Adrenal gland (tissue), 12 donors: ENCODE data around the gene PRRT1. TPM values are rescaled to one million over a fixed set of nuclear protein-coding genes. Genes with fewer than 3 reads are reported as not detected.

Source experiments
- DNase-seq, 7 donors: peaks; one replicate each; pipeline ENCODE4 v3.0.0-alpha.2; 2019 to 2020
- H3K27ac ChIP-seq, 5 donors: fragments of 200-600 bp; sonication (generic) in 4 of 5; 1 replicate in 3 of 5; 2 replicates in 2 of 5; pipeline versions ENCODE4 v1.5.1 to v1.8.0; 2016 to 2020; ENCODE audit warnings: mild to moderate bottlenecking in 1 of 5
- H3K27me3 ChIP-seq: fragments of 200-600 bp; 2 replicates; pipeline ENCODE4 v1.8.0; 2021
- H3K36me3 ChIP-seq, 2 donors: fragments of 200-600 bp; replicated peaks in 1 of 2; 1 replicate in 1 of 2; 2 replicates in 1 of 2; pipeline versions ENCODE4 v1.5.1 to v1.8.0; 2018 to 2022
- H3K4me1 ChIP-seq, 2 donors: fragments of 200-600 bp; replicated peaks in 1 of 2; 1 replicate in 1 of 2; 2 replicates in 1 of 2; pipeline versions ENCODE4 v1.5.1 to v1.8.0; 2018 to 2021
- H3K4me3 ChIP-seq, 4 donors: fragments of 200-600 bp; sonication (generic) in 3 of 4; one replicate each; pipeline ENCODE4 v1.5.1; 2016 to 2018
- H3K9me3 ChIP-seq, 3 donors: fragments of 200-600 bp; sonication (generic) in 1 of 3; replicated peaks in 1 of 3; 1 replicate in 2 of 3; 2 replicates in 1 of 3; pipeline versions ENCODE4 v1.5.1 to v1.8.0; 2016 to 2021
- CTCF ChIP-seq, 6 experiments: fragments of 450-650 bp in 4 of 6; fragments of 200-600 bp in 2 of 6; sonication (generic) in 1 of 6; IDR thresholded peaks; 1 replicate in 5 of 6; 2 replicates in 1 of 6; pipeline versions ENCODE4 v1.5.1 to v1.8.0; 2016 to 2021; ENCODE audit warnings: antibody characterized with exemption in 6 of 6, mild to moderate bottlenecking in 2 of 6, moderate library complexity in 1 of 6
- POLR2A ChIP-seq, 2 donors: fragments of 450-650 bp; IDR thresholded peaks; one replicate each; pipeline ENCODE4 v1.6.1; 2017; ENCODE audit warnings: antibody characterized with exemption in 2 of 2, mild to moderate bottlenecking in 2 of 2, moderate library complexity in 1 of 2
- WGBS, 4 donors: extraction: QIAGEN DNeasy Blood & Tissue Kit in 2 of 4; methylation state at CpG; one replicate each; pipeline versions ENCODE4 v1.1.5 to v1.1.7; 2013 to 2017; 5-methylcytosine and 5-hydroxymethylcytosine counted together
- intact Hi-C, 2 donors: fragments of 100-400 bp; cut with DNase I; formaldehyde crosslinking; loops; one replicate each; pipeline versions ENCODE4 v1.14.1 to v1.15.0; 2022 to 2023
- polyA plus RNA-seq, 3 donors: library from polyadenylated mRNA; stranded (reverse); fragments of 200-250 nt in 2 of 3; fragments of 350-450 nt in 1 of 3; fragmentation: Illumina TruSeq in 1 of 3; extraction: RNeasy Lipid Tissue Mini Kit (QIAGEN cat#74804) in 1 of 3; gene quantifications; one replicate each; pipeline ENCODE4 v1.2.3, GENCODE V29; 2013 to 2014
- total RNA-seq, 9 donors: library from RNA; depleted of rRNA in 4 of 9; stranded (reverse); fragments of >200 nt in 4 of 9; fragments of 120-200 nt in 1 of 9; fragmentation: NEBNext Ultra II Directional in 1 of 9; extraction: Animal tissue kit (Norgen Biotek cat#: 25700) in 1 of 9; gene quantifications; one replicate each; pipeline versions ENCODE4 v1.1.0 to v1.2.4, GENCODE V29; 2013 to 2023
- donor health status: healthy with polysubstance abuse.
- donor health status: Bipolar disorder and iron deficiency.
- donor health status: DM: yes; HTN: yes; CAD: no.
- donor health status: DM: no; HTN: no; CAD: no.
- donor health status: DM: no; HTN: no; CAD: no.
- donor health status: DM: yes; HTN: yes; CAD: no.

The PRRT1 gene
- total and polyA plus RNA-seq, 12 donors = 0.22 to 26.0 (median 2.0) TPM; not detected in 1

- H3K4me1 ChIP-seq = peaks cover 0 to 3% of the 10 kb centered on the region in 2 donors
- no peaks in the 10 kb centered on the region for H3K9me3 ChIP-seq
- intact Hi-C loops = loop anchor here in 1 of 2 donors (10.0 kb wide), 1 partner anchor 53 kb away; no protein-coding TSS in a partner anchor
- no peak overlapping the region for H3K4me3 ChIP-seq
- WGBS, 4 donors = 73 to 83% (median 80%) methylated on average over 6 of the region's 6 CpGs
- TF ChIP-seq CTCF (IDR thresholded peaks at IDR 0.05) (no peak), POLR2A (IDR thresholded peaks at IDR 0.05) (no peak)
- peaks cover 0 to 41% of the 10 kb centered on the region in 2 donors for H3K36me3 ChIP-seq
- DNase-seq = no peak
- no peaks in the 10 kb centered on the region for H3K27me3 ChIP-seq
- H3K27ac ChIP-seq = no peak overlapping the region
Observed at GRCh38 chr6:32167761-32168262, 16.1 kb upstream of the PRRT1 start.

- no peaks in the 10 kb centered on the region for H3K4me1 ChIP-seq
- H3K9me3 ChIP-seq = no peaks in the 10 kb centered on the region
- H3K27me3 ChIP-seq = no peaks in the 10 kb centered on the region
- 85 to 90% (median 87%) methylated on average over 23 to 32 of the region's 32 CpGs for WGBS, 4 donors
- intact Hi-C loops = loop anchor here in 1 of 2 donors (10.0 kb wide), 1 partner anchor 52 kb away; no protein-coding TSS in a partner anchor
- no peak overlapping the region for H3K27ac ChIP-seq
- H3K36me3 ChIP-seq = peaks cover 0 to 44% of the 10 kb centered on the region in 2 donors
- no peak overlapping the region for H3K4me3 ChIP-seq
- no peak for DNase-seq
- TF ChIP-seq CTCF (IDR thresholded peaks at IDR 0.05) (no peak), POLR2A (IDR thresholded peaks at IDR 0.05) (no peak)
Observed at GRCh38 chr6:32167154-32167760, 15.5 kb upstream of the PRRT1 start.

- Histone ChIP-seq H3K4me1 (no peaks in the 10 kb centered on the region), H3K4me3 (no peak overlapping the region), H3K27me3 (no peaks in the 10 kb centered on the region), H3K27ac (no peak overlapping the region), H3K9me3 (no peaks in the 10 kb centered on the region), H3K36me3 (peaks cover 0 to 47% of the 10 kb centered on the region in 2 donors)
- WGBS, 4 donors = 83 to 87% (median 84%) methylated on average over 28 to 30 of the region's 30 CpGs
- TF ChIP-seq POLR2A (IDR thresholded peaks at IDR 0.05) (no peak), CTCF (IDR thresholded peaks at IDR 0.05) (no peak)
- no peak for DNase-seq
- intact Hi-C loops = loop anchor here in 1 of 2 donors (10.0 kb wide), 1 partner anchor 52 kb away; no protein-coding TSS in a partner anchor
Observed at GRCh38 chr6:32166411-32167061, 14.8 kb upstream of the PRRT1 start.

- TF ChIP-seq POLR2A (IDR thresholded peaks at IDR 0.05) (no peak), CTCF (IDR thresholded peaks at IDR 0.05) (no peak)
- DNase-seq = no peak
- peaks cover 0 to 35% of the 10 kb centered on the region in 2 donors for H3K36me3 ChIP-seq
Observed at GRCh38 chr6:32164295-32164694, 12.6 kb upstream of the PRRT1 start, which contains the start of gene EGFL8. Gene EGFL8, plus strand, starts transcription at chr6:32164595. Its CDS starts 1,571 bp downstream, at chr6:32166166.

More at GRCh38 chr6:32164295-32164694, 12.6 kb upstream of the PRRT1 start, which contains the start of gene EGFL8:
- H3K9me3 ChIP-seq = no peaks in the 10 kb centered on the region
- no peaks in the 10 kb centered on the region for H3K4me1 ChIP-seq
- H3K27me3 ChIP-seq = no peaks in the 10 kb centered on the region
- H3K4me3 ChIP-seq = no peak within 1 kb of the TSS
- H3K27ac ChIP-seq = peak within 1 kb of the TSS in 1 of 5 donors; percentile 8
- intact Hi-C loops = loop anchor here in 1 of 2 donors (10.0 kb wide), 1 partner anchor 49 kb away; no protein-coding TSS in a partner anchor
